ENCODE results near the gene YPEL5. TPM values are rescaled to one million over a fixed set of nuclear protein-coding genes. Genes with fewer than 3 reads are reported as not detected.
A peak's percentile ranks its signal among the peaks of the same experiment; 100 is the strongest.

Gene YPEL5
- total RNA-seq, 1 donor from 2014 or later: 83.5 TPM

DNA sequence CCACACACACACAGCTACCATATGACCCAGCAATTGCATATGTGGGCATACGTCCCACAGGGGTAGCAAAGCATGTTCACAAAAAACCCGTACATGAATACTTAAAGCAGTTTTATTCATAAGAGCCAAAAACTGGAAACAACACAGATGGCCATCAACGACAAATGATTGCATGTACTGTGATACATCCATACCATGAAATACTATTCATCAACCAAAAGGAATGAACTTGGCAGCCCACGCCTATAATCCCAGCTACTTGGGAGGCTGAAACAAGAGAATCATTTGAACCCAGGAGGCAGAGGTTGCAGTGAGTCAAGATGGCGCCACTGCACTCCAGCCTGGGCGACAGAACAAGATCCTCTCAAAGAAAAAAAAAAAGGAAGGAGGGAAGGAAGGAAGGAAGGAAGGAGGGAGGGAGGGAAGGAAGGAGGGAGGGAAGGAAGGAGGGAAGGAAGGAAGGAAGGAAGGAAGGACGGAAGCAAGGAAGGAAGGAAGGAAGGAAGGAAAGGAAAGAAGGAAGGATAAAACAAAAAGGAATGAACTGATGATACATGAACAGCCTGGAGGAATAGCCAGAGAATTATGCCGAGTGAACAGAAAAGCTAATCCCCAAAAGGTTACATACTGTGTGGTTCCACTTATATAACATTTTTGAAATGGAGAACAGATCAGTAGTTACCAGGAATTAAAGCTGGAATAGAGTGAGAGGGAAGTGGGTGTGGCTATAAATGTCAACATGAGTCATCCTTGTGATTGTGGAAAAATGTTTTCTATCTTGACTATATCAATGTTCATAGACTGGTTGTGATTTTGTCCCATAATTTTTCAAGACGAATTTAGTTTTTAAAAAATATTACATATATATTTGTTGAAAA lies 19.6 kb upstream of the YPEL5 start:
- Histone ChIP-seq H3K27me3 (no peaks in the 10 kb centered on the region), H3K36me3 (no peaks in the 10 kb centered on the region), H3K4me3 (no peak overlapping the region), H3K9me3 (no peaks in the 10 kb centered on the region), H3K4me1 (no peaks in the 10 kb centered on the region), H3K27ac (no peak overlapping the region)
- intact Hi-C loops (cut with DNase I): no loop called here
- peak in 1 of 2 donors; percentile 29 for DNase-seq (ENCODE audit: extremely low spot score in 2 of 2)
- TF ChIP-seq POLR2A (IDR thresholded peaks at IDR 0.05): no peak
- TF ChIP-seq, protein P1, sequence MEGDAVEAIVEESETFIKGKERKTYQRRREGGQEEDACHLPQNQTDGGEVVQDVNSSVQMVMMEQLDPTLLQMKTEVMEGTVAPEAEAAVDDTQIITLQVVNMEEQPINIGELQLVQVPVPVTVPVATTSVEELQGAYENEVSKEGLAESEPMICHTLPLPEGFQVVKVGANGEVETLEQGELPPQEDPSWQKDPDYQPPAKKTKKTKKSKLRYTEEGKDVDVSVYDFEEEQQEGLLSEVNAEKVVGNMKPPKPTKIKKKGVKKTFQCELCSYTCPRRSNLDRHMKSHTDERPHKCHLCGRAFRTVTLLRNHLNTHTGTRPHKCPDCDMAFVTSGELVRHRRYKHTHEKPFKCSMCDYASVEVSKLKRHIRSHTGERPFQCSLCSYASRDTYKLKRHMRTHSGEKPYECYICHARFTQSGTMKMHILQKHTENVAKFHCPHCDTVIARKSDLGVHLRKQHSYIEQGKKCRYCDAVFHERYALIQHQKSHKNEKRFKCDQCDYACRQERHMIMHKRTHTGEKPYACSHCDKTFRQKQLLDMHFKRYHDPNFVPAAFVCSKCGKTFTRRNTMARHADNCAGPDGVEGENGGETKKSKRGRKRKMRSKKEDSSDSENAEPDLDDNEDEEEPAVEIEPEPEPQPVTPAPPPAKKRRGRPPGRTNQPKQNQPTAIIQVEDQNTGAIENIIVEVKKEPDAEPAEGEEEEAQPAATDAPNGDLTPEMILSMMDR (IDR thresholded peaks at IDR 0.05): no peak
- no peak for TF ChIP-seq POLR2AphosphoS5 (IDR thresholded peaks at IDR 0.05; ENCODE audit: insufficient read depth in 1 of 2, low read depth in 1 of 2)

DNA sequence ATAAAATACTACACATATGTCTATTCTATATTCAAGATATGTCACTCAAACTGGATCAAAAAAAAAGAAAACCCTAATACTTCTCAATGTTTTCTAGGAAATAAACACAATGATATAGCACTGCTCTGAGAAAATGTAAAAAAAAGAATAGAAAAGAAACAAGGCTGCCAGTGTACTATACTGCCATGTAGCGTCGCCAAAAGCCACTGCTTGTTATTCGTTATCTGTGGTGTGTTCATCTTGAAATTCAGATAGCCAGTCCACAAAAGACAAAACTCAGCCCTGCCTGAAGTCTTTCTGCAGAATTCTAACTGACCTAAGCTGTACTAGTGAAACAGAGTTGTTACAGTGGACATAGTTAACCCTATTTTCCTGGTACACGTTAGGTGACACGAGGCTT lies 12.2 kb upstream of the YPEL5 start:
- Histone ChIP-seq H3K4me1 (no peaks in the 10 kb centered on the region), H3K27me3 (no peaks in the 10 kb centered on the region), H3K36me3 (no peaks in the 10 kb centered on the region), H3K4me3 (no peak overlapping the region), H3K9me3 (no peaks in the 10 kb centered on the region), H3K27ac (no peak overlapping the region)
- no peak for DNase-seq (ENCODE audit: extremely low spot score in 2 of 2)
- TF ChIP-seq, protein P1 (IDR thresholded peaks at IDR 0.05): no peak
- TF ChIP-seq POLR2A (IDR thresholded peaks at IDR 0.05) (no peak), POLR2AphosphoS5 (IDR thresholded peaks at IDR 0.05; ENCODE audit: insufficient read depth in 1 of 2, low read depth in 1 of 2) (no peak)
- intact Hi-C loops (cut with DNase I): no loop called here

DNA sequence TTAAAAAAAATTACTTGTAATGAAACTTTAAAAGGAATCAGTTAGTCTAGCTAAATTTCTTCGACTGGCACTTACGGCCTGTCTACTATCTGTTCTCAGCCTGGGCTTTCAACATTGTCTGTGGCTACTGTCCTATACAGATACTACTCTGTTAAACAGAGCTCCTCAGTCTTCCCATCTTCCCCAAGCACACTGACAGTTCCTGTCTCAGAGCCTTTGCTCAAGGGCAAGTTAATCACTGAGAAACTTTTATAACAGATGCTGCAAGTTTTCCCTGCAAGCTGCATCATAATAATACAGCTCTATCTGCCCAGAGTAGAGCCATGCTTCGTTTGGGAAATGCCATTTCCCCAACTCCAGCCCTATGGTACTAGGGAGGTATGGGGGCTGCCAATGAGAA lies 11.3 kb upstream of the YPEL5 start:
- H3K4me3 ChIP-seq: no peak overlapping the region
- intact Hi-C loops (cut with DNase I): no loop called here
- DNase-seq (ENCODE audit: extremely low spot score in 2 of 2): no peak
- no peaks in the 10 kb centered on the region for H3K27me3 ChIP-seq
- H3K36me3 ChIP-seq: no peaks in the 10 kb centered on the region
- no peaks in the 10 kb centered on the region for H3K4me1 ChIP-seq
- H3K27ac ChIP-seq: no peak overlapping the region
- no peaks in the 10 kb centered on the region for H3K9me3 ChIP-seq
- TF ChIP-seq POLR2A (IDR thresholded peaks at IDR 0.05) (no peak), POLR2AphosphoS5 (IDR thresholded peaks at IDR 0.05; ENCODE audit: insufficient read depth in 1 of 2, low read depth in 1 of 2) (no peak)
- TF ChIP-seq, protein P1 (IDR thresholded peaks at IDR 0.05): no peak

DNA sequence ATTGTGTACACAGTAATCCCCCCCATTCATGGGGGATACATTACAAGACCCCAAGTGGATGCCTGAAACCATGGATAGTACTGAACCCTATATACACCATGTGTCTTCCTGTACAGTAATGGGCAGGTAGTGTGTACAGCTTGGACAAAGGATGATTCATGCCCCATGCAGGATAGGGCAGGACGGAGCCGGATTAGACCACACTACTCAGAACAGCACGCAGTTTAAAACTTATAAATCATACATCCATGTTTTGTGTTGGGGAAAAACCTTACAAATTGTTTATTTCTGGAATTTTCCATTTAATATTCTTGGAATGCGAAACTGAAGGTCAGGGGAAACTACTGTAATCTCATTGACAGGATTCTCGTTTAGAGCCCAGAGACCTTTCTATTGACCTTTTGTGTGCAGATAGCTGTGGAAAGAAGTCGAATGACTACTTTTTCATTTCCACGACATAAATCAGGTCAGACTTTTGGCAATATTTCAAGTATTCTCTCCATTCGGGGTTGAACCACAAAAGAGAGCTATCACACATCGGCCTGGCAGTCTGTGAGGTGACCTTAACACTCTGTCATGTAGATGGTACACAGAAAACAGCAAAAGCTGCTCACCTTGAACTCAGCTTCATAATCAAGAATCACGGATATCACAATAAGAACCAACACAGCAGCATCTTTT lies 9.9 kb upstream of the YPEL5 start:
- Histone ChIP-seq H3K4me1 (no peaks in the 10 kb centered on the region), H3K27me3 (no peaks in the 10 kb centered on the region), H3K36me3 (no peaks in the 10 kb centered on the region), H3K27ac (no peak overlapping the region), H3K4me3 (no peak overlapping the region), H3K9me3 (no peaks in the 10 kb centered on the region)
- intact Hi-C loops (cut with DNase I): no loop called here
- DNase-seq (ENCODE audit: extremely low spot score in 2 of 2): no peak
- peak in 1 of 2 donors; percentile 60 for TF ChIP-seq POLR2AphosphoS5 (IDR thresholded peaks at IDR 0.05; ENCODE audit: insufficient read depth in 1 of 2, low read depth in 1 of 2)
- TF ChIP-seq, protein P1 (IDR thresholded peaks at IDR 0.05): no peak

Data from vagina (tissue), 2 donors.